GM18508 (cell line): Measurements from ENCODE around the gene KLHL29.

Source experiments
- ATAC-seq: cut with Tn5 transposase; IDR thresholded peaks from one replicate; pipeline ENCODE4 v1.9.1; 2021; ENCODE audit warnings: moderate number of reproducible peaks; ENCODE audit not compliant: insufficient read depth, unreplicated experiment

KLHL29 gene

DNA sequence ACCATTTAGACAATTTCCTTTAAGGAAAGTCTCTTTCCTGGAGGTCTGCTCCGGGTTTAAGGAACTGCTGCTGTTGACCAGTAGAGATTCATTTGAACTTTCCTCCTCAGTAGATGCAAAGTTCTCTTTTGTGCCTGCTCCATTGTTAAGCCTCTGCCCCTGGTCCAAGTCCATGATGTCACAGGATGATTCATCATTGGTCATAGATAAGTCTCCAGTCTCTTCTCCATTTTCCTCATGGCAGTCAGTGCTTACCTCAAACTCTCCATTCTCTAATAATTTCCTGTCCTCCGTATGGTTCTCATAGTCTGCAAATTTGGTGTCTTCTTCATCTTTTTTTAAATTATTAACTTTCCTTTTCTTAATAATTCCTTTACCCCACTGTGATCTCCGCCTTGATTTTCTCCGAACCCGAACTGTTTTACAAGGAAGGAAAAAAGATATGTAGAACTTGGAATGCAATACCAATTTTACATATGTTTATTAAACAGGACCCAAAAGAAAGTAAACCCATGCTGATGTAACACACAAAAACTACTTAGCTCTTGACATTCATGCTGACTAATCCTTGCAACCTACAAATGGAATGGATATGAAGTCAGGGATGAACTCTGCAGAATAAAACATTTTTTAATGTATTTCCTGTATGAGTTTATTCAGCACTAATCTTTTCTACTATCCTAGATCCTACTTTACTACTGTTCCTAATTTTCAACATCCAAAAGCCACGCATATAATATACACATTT is 372.9 kb downstream of the KLHL29 start:
- ATAC-seq, result no peak
